NCI-H226 (cell line): ENCODE measurements around the gene MS4A6E.

Experiments
- DNase-seq: peaks from one replicate; pipeline ENCODE4 v3.0.0-alpha.2; 2015

Gene MS4A6E

DNA sequence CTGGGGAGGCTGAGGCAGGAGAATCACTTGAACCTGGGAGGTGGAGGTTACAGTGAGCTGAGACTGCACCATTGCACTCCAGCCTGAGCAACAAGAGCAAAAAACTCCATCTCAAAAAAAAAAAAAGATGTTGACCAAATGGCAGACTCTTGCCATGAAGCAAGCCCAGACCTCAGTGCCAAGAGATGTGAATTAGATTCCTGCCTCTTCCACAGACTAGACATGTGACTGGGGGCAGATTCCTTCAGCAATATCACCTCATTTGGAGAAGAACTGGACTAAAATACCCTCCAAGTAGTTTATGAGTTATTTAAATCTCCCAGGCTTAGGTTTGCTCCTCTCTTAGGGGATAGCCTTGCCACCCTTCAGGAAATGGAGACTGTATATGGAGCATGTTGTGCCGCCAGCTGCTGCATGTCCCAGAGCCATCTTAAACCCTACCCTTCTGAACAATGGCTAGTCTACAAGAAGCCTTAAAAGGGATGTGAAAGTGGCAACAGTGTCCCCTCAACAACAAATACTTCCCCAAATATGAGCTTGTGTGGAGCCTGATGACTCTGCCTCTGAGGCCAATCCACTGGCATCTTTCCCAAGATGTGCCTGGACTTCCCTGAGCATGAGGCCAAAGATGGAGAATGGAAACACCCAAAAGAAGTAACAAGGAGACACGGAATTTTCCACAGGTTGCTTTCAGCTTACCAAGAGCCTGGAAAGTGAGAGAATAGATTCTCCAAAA is 50.5 kb downstream of the MS4A6E start:
- DNase-seq = no peak

DNA sequence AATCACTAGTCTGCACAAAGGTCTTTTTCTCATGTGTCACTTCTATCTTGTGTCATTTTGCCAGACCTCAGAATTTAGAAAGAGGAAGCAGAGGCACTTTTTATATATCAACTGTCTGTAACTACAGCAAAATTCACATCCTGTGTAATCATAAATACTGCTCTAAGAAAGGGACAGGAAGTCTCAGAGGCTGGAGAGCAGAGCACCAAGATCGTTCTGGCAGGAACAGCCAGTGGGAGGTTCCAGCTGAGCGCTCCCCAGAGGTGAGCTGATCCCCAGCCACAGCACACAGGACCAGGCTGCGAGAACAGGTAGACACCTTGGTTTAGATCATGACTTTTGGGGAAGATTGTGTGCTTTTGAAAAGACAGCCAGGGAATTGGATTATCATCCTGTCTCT is 51.3 kb downstream of the MS4A6E start, which contains the start of gene MS4A7:
MS4A7 (plus strand) TSS at position 179 of the 400 bp plus-strand sequence. CDS start 4,610 bp downstream, outside the sequence.
- no peak for DNase-seq

- DNase-seq = no peak
Measured at GRCh38 chr11:60389279-60389910, 62.3 kb downstream of the MS4A6E start.

GRCh38 chr11:60390419-60390818 is 63.4 kb downstream of the MS4A6E start:
- no peak for DNase-seq
